Measurements from ENCODE around the gene CSTPP1. TPM values are rescaled to one million over a fixed set of nuclear protein-coding genes. Genes with fewer than 3 reads are reported as not detected.
"Not testable (repeated sequence)": the region's sequence is repeated elsewhere in the genome, so short reads cannot be mapped to it uniquely, and the experiment has no call there.

CSTPP1 gene
- total RNA-seq, 1 donor from 2014 or later: 66.1 TPM

DNA sequence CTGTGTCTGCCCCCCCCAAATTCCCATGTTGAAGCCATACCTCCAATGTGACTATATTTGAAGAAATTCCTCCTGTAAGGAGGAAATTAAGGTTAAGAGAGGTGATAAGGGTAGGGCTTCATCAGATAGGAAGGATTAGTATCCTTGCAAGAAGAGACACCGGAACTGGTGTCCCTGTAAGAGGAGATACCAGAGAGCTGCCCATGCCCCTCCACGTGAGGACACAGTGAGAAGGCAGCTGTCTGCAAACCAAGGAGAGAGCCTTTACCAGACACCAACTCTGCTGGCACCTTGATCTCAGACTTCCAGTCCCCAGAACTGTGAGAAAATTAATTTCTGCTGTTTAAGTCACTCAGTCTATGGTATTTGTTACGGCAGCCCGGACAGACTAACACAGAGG lies 130.8 kb downstream of the CSTPP1 start:
- H3K4me1 Mint-ChIP-seq (ENCODE audit: low read depth): peaks cover 9% of the 10 kb centered on the region
- H3K9me3 Mint-ChIP-seq (ENCODE audit: low read depth): peaks cover 3% of the 10 kb centered on the region
- no peak overlapping the region for H3K27ac Mint-ChIP-seq
- H3K27me3 Mint-ChIP-seq: no peaks in the 10 kb centered on the region
- no peak for DNase-seq (ENCODE audit: low spot score, unreplicated experiment)
- H3K36me3 Mint-ChIP-seq (ENCODE audit: insufficient read depth): peaks cover 9% of the 10 kb centered on the region
- no peak overlapping the region for H3K4me3 Mint-ChIP-seq (ENCODE audit: low read depth)
- TF ChIP-seq, protein P1, sequence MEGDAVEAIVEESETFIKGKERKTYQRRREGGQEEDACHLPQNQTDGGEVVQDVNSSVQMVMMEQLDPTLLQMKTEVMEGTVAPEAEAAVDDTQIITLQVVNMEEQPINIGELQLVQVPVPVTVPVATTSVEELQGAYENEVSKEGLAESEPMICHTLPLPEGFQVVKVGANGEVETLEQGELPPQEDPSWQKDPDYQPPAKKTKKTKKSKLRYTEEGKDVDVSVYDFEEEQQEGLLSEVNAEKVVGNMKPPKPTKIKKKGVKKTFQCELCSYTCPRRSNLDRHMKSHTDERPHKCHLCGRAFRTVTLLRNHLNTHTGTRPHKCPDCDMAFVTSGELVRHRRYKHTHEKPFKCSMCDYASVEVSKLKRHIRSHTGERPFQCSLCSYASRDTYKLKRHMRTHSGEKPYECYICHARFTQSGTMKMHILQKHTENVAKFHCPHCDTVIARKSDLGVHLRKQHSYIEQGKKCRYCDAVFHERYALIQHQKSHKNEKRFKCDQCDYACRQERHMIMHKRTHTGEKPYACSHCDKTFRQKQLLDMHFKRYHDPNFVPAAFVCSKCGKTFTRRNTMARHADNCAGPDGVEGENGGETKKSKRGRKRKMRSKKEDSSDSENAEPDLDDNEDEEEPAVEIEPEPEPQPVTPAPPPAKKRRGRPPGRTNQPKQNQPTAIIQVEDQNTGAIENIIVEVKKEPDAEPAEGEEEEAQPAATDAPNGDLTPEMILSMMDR (IDR thresholded peaks at IDR 0.05; ENCODE audit: unreplicated experiment): no peak

GRCh38 chr11:47070769-47071168 lies 134.2 kb downstream of the CSTPP1 start:
- TF ChIP-seq, protein P1 (IDR thresholded peaks at IDR 0.05; ENCODE audit: unreplicated experiment): no peak
- Mint-ChIP-seq H3K9me3 (ENCODE audit: low read depth) (no peaks in the 10 kb centered on the region), H3K36me3 (ENCODE audit: insufficient read depth) (no peaks in the 10 kb centered on the region), H3K4me1 (ENCODE audit: low read depth) (peaks cover 9% of the 10 kb centered on the region), H3K27ac (no peak overlapping the region), H3K4me3 (ENCODE audit: low read depth) (no peak overlapping the region), H3K27me3 (no peaks in the 10 kb centered on the region)
- no peak for DNase-seq (ENCODE audit: low spot score, unreplicated experiment)

DNA sequence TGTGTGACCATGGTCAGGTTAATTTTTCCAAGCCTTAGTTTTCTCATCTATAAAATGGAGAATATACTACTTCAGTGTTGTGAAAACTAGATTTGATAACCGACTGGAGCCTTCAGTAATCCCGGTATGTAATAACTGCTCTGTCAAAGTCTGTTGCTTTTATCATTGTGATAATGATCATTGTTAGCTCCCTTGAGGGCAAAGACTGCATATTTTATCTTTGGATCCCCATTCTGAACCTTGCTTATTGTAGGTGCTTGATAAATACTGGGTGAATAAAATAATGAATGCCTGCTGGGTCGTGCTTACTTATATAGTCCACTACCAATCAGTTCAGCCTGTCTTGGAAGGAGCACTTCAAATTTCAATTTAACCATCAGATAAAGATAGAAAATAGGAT lies 134.8 kb downstream of the CSTPP1 start:
- no peak overlapping the region for H3K27ac Mint-ChIP-seq
- DNase-seq (ENCODE audit: low spot score, unreplicated experiment): no peak
- H3K4me3 Mint-ChIP-seq (ENCODE audit: low read depth): no peak overlapping the region
- no peaks in the 10 kb centered on the region for H3K9me3 Mint-ChIP-seq (ENCODE audit: low read depth)
- peaks cover 9% of the 10 kb centered on the region for H3K4me1 Mint-ChIP-seq (ENCODE audit: low read depth)
- no peaks in the 10 kb centered on the region for H3K36me3 Mint-ChIP-seq (ENCODE audit: insufficient read depth)
- no peaks in the 10 kb centered on the region for H3K27me3 Mint-ChIP-seq
- TF ChIP-seq, protein P1 (IDR thresholded peaks at IDR 0.05; ENCODE audit: unreplicated experiment): no peak

- no peak overlapping the region for H3K27ac Mint-ChIP-seq
- peaks cover 9% of the 10 kb centered on the region for H3K4me1 Mint-ChIP-seq (ENCODE audit: low read depth)
- H3K9me3 Mint-ChIP-seq (ENCODE audit: low read depth): no peaks in the 10 kb centered on the region
- H3K27me3 Mint-ChIP-seq: no peaks in the 10 kb centered on the region
- peaks cover 1% of the 10 kb centered on the region for H3K36me3 Mint-ChIP-seq (ENCODE audit: insufficient read depth)
- no peak overlapping the region for H3K4me3 Mint-ChIP-seq (ENCODE audit: low read depth)
- no peak for DNase-seq (ENCODE audit: low spot score, unreplicated experiment)
- TF ChIP-seq, protein P1 (IDR thresholded peaks at IDR 0.05; ENCODE audit: unreplicated experiment): no peak
These were observed 135.3 kb downstream of the CSTPP1 start for GRCh38 chr11:47071791-47072261.

- Mint-ChIP-seq H3K4me1 (ENCODE audit: low read depth) (no peaks in the 10 kb centered on the region), H3K9me3 (ENCODE audit: low read depth) (no peaks in the 10 kb centered on the region), H3K27me3 (no peaks in the 10 kb centered on the region), H3K27ac (no peak overlapping the region), H3K36me3 (ENCODE audit: insufficient read depth) (peaks cover 1% of the 10 kb centered on the region), H3K4me3 (ENCODE audit: low read depth) (no peak overlapping the region)
- TF ChIP-seq, protein P1 (IDR thresholded peaks at IDR 0.05; ENCODE audit: unreplicated experiment): no peak
- no peak for DNase-seq (ENCODE audit: low spot score, unreplicated experiment)
These were observed 142.4 kb downstream of the CSTPP1 start for GRCh38 chr11:47078751-47079521.

DNA sequence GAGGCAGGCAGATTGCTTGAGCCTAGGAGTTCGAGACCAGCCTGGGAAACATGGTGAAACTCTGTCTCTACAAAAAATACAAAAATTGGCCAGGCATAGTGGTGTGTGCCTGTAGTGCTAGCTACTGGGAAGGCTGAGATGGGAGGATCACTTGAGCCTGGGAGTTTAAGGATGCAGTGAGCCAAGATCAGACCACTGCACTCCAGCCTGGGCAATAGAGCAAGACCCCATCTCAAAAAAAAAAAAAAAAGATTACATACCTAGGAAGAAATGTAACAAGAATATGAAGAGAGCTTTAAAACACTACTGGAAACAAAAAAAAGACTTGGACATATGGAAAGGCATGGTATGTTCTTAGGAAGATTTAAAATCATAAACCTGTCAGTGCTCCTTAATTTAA lies 144.2 kb downstream of the CSTPP1 start:
- DNase-seq (ENCODE audit: low spot score, unreplicated experiment); H3K4me1 Mint-ChIP-seq (ENCODE audit: low read depth); H3K27me3 Mint-ChIP-seq; H3K4me3 Mint-ChIP-seq (ENCODE audit: low read depth); H3K27ac Mint-ChIP-seq; H3K9me3 Mint-ChIP-seq (ENCODE audit: low read depth); H3K36me3 Mint-ChIP-seq (ENCODE audit: insufficient read depth): not testable (repeated sequence)

All from progenitor cell of endocrine pancreas (in vitro differentiated cells).